Nucleus accumbens (tissue), 56 donors: Measurements from ENCODE around the gene NFX1.
A peak's percentile ranks its signal among the peaks of the same experiment; 100 is the strongest.
"Not testable (repeated sequence)": the region's sequence is repeated elsewhere in the genome, so short reads cannot be mapped to it uniquely, and the experiment has no call there.

ENCODE experiments used
- DNase-seq, 56 donors: peaks; one replicate each; lab custom pipeline; 2025; lab: John Stamatoyannopoulos, UW

Gene NFX1

GRCh38 chr9:33351547-33351946 is 61.2 kb downstream of the NFX1 start:
- DNase-seq: no peak

- no peak for DNase-seq
Observed at GRCh38 chr9:33354651-33355211, 64.4 kb downstream of the NFX1 start.

- DNase-seq: no peak
Observed at GRCh38 chr9:33355933-33356332, 65.6 kb downstream of the NFX1 start.

GRCh38 chr9:33358641-33359040 is 68.3 kb downstream of the NFX1 start:
- DNase-seq: not testable (repeated sequence)

- no peak for DNase-seq
Observed at GRCh38 chr9:33364127-33364526, 73.8 kb downstream of the NFX1 start.

GRCh38 chr9:33364814-33365213 is 74.5 kb downstream of the NFX1 start:
- not testable (repeated sequence) for DNase-seq

- no peak for DNase-seq
Observed at GRCh38 chr9:33366979-33367480, 76.7 kb downstream of the NFX1 start.

- no peak for DNase-seq
Observed at GRCh38 chr9:33372900-33373299, 82.6 kb downstream of the NFX1 start.

- no peak for DNase-seq
Observed at GRCh38 chr9:33374190-33374589, 83.9 kb downstream of the NFX1 start.

- peak in 47 of 56 donors; percentile 2 to 87 (median 43) for DNase-seq
Observed at GRCh38 chr9:33374634-33375237, 84.4 kb downstream of the NFX1 start.

- DNase-seq: peak in 5 of 56 donors; percentile 10 to 38 (median 31)
Observed at GRCh38 chr9:33375238-33375840, 85.0 kb downstream of the NFX1 start.

- DNase-seq: no peak
Observed at GRCh38 chr9:33375841-33376321, 85.6 kb downstream of the NFX1 start.

GRCh38 chr9:33377089-33377715 is 86.9 kb downstream of the NFX1 start:
- DNase-seq: no peak

GRCh38 chr9:33378121-33378795 is 87.9 kb downstream of the NFX1 start:
- DNase-seq: no peak

GRCh38 chr9:33379666-33380389 is 89.5 kb downstream of the NFX1 start:
- no peak for DNase-seq

GRCh38 chr9:33380390-33381094 is 90.2 kb downstream of the NFX1 start:
- DNase-seq: no peak

- no peak for DNase-seq
Observed at GRCh38 chr9:33381231-33381791, 91.0 kb downstream of the NFX1 start.

GRCh38 chr9:33382397-33382796 is 92.1 kb downstream of the NFX1 start:
- DNase-seq: not testable (repeated sequence)

GRCh38 chr9:33383396-33383795 is 93.1 kb downstream of the NFX1 start:
- DNase-seq: not testable (repeated sequence)
